Measurements from ENCODE around the gene SLC2A9. TPM values are rescaled to one million over a fixed set of nuclear protein-coding genes. Genes with fewer than 3 reads are reported as not detected.

SLC2A9 gene
- total RNA-seq, 2 experiments from 2014 or later = not detected

- Histone ChIP-seq H3K4me2 (ENCODE audit: low read length) (no peak overlapping the region), H3K9me3 (ENCODE audit: low read length) (no peaks in the 10 kb centered on the region), H3K79me2 (ENCODE audit: insufficient read depth, low read depth, low read length) (no peaks in the 10 kb centered on the region), H3K4me3 (ENCODE audit: low read depth, low read length, poor library complexity, severe bottlenecking) (no peak overlapping the region), H3K36me3 (ENCODE audit: insufficient read depth, low read length) (no peaks in the 10 kb centered on the region), H3K27ac (ENCODE audit: low read depth, low read length, poor library complexity, severe bottlenecking) (no peak overlapping the region), H3K4me1 (ENCODE audit: insufficient read depth, low read length, poor library complexity, severe bottlenecking) (no peaks in the 10 kb centered on the region), H2AFZ (ENCODE audit: low read length) (no peak overlapping the region), H3K9me2 (ENCODE audit: insufficient read depth, low read length) (no peaks in the 10 kb centered on the region), H4K20me1 (ENCODE audit: insufficient read depth, low read length) (no peaks in the 10 kb centered on the region)
- ChIA-PET CTCF (ENCODE audit: unreplicated experiment) (no interaction called here), POLR2A (interaction anchor here (1.2 kb wide), 1 partner anchor 14 kb away, joined by 3 read pairs; no protein-coding TSS in a partner anchor)
- intact Hi-C loops (cut with micrococcal nuclease; ENCODE audit: unreplicated experiment) = no loop called here
- TF ChIP-seq CTCF (conservative IDR thresholded peaks at IDR 0.05; ENCODE audit: low read length) (no peak), EZH2phosphoT487 (IDR thresholded peaks at IDR 0.05; ENCODE audit: borderline replicate concordance, low read depth, low read length) (no peak)
- no TSS peak for BruUV-seq (replicated peaks)
- no peak for DNase-seq (ENCODE audit: low spot score)
Observed at GRCh38 chr4:9949573-9949972, 71.7 kb downstream of the SLC2A9 start.

GRCh38 chr4:9947168-9948062 lies 73.9 kb downstream of the SLC2A9 start:
- Histone ChIP-seq H3K4me3 (ENCODE audit: low read depth, low read length, poor library complexity, severe bottlenecking) (no peak overlapping the region), H4K20me1 (ENCODE audit: insufficient read depth, low read length) (no peaks in the 10 kb centered on the region), H3K27ac (ENCODE audit: low read depth, low read length, poor library complexity, severe bottlenecking) (no peak overlapping the region), H2AFZ (ENCODE audit: low read length) (no peak overlapping the region), H3K9me3 (ENCODE audit: low read length) (no peaks in the 10 kb centered on the region), H3K79me2 (ENCODE audit: insufficient read depth, low read depth, low read length) (no peaks in the 10 kb centered on the region), H3K4me1 (ENCODE audit: insufficient read depth, low read length, poor library complexity, severe bottlenecking) (no peaks in the 10 kb centered on the region), H3K4me2 (ENCODE audit: low read length) (no peak overlapping the region), H3K9me2 (ENCODE audit: insufficient read depth, low read length) (no peaks in the 10 kb centered on the region), H3K36me3 (ENCODE audit: insufficient read depth, low read length) (no peaks in the 10 kb centered on the region)
- ChIA-PET CTCF (ENCODE audit: unreplicated experiment) (interaction anchor here (0.7 kb wide), 1 partner anchor 176 kb away, joined by 3 read pairs; no protein-coding TSS in a partner anchor), POLR2A (interaction anchor here (0.6 kb wide), 1 partner anchor 1498 kb away, joined by 3 read pairs; no protein-coding TSS in a partner anchor)
- intact Hi-C loops (cut with micrococcal nuclease; ENCODE audit: unreplicated experiment) = no loop called here
- no TSS peak for BruUV-seq (replicated peaks)
- TF ChIP-seq EZH2phosphoT487 (IDR thresholded peaks at IDR 0.05; ENCODE audit: borderline replicate concordance, low read depth, low read length) (no peak), CTCF (conservative IDR thresholded peaks at IDR 0.05; ENCODE audit: low read length) (no peak)
- no peak for DNase-seq (ENCODE audit: low spot score)

GRCh38 chr4:9946170-9946569 lies 75.1 kb downstream of the SLC2A9 start:
- Histone ChIP-seq H4K20me1 (ENCODE audit: insufficient read depth, low read length) (no peaks in the 10 kb centered on the region), H3K36me3 (ENCODE audit: insufficient read depth, low read length) (no peaks in the 10 kb centered on the region), H3K79me2 (ENCODE audit: insufficient read depth, low read depth, low read length) (no peaks in the 10 kb centered on the region), H2AFZ (ENCODE audit: low read length) (no peak overlapping the region), H3K9me2 (ENCODE audit: insufficient read depth, low read length) (no peaks in the 10 kb centered on the region), H3K9me3 (ENCODE audit: low read length) (no peaks in the 10 kb centered on the region), H3K4me3 (ENCODE audit: low read depth, low read length, poor library complexity, severe bottlenecking) (no peak overlapping the region), H3K27ac (ENCODE audit: low read depth, low read length, poor library complexity, severe bottlenecking) (no peak overlapping the region), H3K4me1 (ENCODE audit: insufficient read depth, low read length, poor library complexity, severe bottlenecking) (no peaks in the 10 kb centered on the region), H3K4me2 (ENCODE audit: low read length) (no peak overlapping the region)
- ChIA-PET POLR2A (no interaction called here), CTCF (ENCODE audit: unreplicated experiment) (no interaction called here)
- TF ChIP-seq CTCF (conservative IDR thresholded peaks at IDR 0.05; ENCODE audit: low read length) (no peak), EZH2phosphoT487 (IDR thresholded peaks at IDR 0.05; ENCODE audit: borderline replicate concordance, low read depth, low read length) (no peak)
- DNase-seq (ENCODE audit: low spot score) = no peak
- no TSS peak for BruUV-seq (replicated peaks)
- intact Hi-C loops (cut with micrococcal nuclease; ENCODE audit: unreplicated experiment) = no loop called here

All from OCI-LY7 (cell line).